Endodermal cell (in vitro differentiated cells): ENCODE data around the gene CIP2A. TPM values are rescaled to one million over a fixed set of nuclear protein-coding genes. Genes with fewer than 3 reads are reported as not detected.

Source experiments
- DNase-seq: peaks from one replicate; pipeline ENCODE4 v3.0.0-alpha.2; 2017
- H3K27ac ChIP-seq: 2 replicates; pipeline ENCODE4 v1.5.1; 2013; ENCODE audit warnings: mild to moderate bottlenecking, low read depth, low read length, moderate library complexity
- H3K27me3 ChIP-seq: 2 replicates; pipeline ENCODE4 v1.6.1; 2013; ENCODE audit warnings: mild to moderate bottlenecking, low read length, moderate library complexity; ENCODE audit not compliant: insufficient read depth, control insufficient read depth, poor library complexity, severe bottlenecking
- H3K36me3 ChIP-seq: 2 replicates; pipeline ENCODE4 v1.7.0; 2013; ENCODE audit warnings: mild to moderate bottlenecking, low read length, moderate library complexity; ENCODE audit not compliant: control insufficient read depth, insufficient read depth
- H3K4me1 ChIP-seq: one replicate; pipeline ENCODE4 v1.7.0; 2013; ENCODE audit warnings: low read length; ENCODE audit not compliant: control insufficient read depth, insufficient read depth
- H3K4me3 ChIP-seq: 2 replicates; pipeline ENCODE4 v1.5.1; 2013; ENCODE audit warnings: mild to moderate bottlenecking, low read length, moderate library complexity
- H3K9ac ChIP-seq: 2 replicates; pipeline ENCODE4 v1.6.1; 2013; ENCODE audit warnings: mild to moderate bottlenecking, low read length, moderate library complexity; ENCODE audit not compliant: poor library complexity, severe bottlenecking; ENCODE audit errors: extremely low read depth
- H3K9me3 ChIP-seq: 2 replicates; pipeline ENCODE4 v1.6.1; 2013; ENCODE audit warnings: mild to moderate bottlenecking, low read length, moderate library complexity; ENCODE audit not compliant: control insufficient read depth
- H3K27ac Mint-ChIP-seq: 2 replicates; pipeline ENCODE4 v1.8.0; 2020; ENCODE audit warnings: mixed read lengths
- H3K27me3 Mint-ChIP-seq: 2 replicates; pipeline ENCODE4 v1.8.0; 2021; ENCODE audit warnings: mild to moderate bottlenecking, mixed read lengths; ENCODE audit not compliant: insufficient read depth
- H3K36me3 Mint-ChIP-seq: 2 replicates; pipeline ENCODE4 v1.8.0; 2020; ENCODE audit warnings: low read depth, mixed read lengths
- H3K4me1 Mint-ChIP-seq: 2 replicates; pipeline ENCODE4 v1.8.0; 2020; ENCODE audit warnings: mixed read lengths
- H3K4me3 Mint-ChIP-seq: 2 replicates; pipeline ENCODE4 v1.8.0; 2020; ENCODE audit warnings: mild to moderate bottlenecking, moderate library complexity, mixed read lengths
- H3K9me3 Mint-ChIP-seq: 2 replicates; pipeline ENCODE4 v1.8.0; 2020; ENCODE audit warnings: mild to moderate bottlenecking, mixed read lengths
- WGBS, 2 experiments: methylation state at CpG; one replicate each; pipeline versions ENCODE4 v1.1.5 to v1.1.7; 2013; ENCODE audit warnings: missing lambda C conversion rate in 2 of 2, mixed read lengths in 1 of 2; ENCODE audit not compliant: insufficient coverage in 1 of 2, insufficient read length in 1 of 2; 5-methylcytosine and 5-hydroxymethylcytosine counted together
- total RNA-seq, 2 donors: library from RNA; stranded (reverse); fragmentation: NEBNext Ultra II Directional in 1 of 2; extraction: Animal tissue kit (Norgen Biotek cat#: 25700) in 1 of 2; gene quantifications; 2 replicates in 1 of 2; 3 replicates in 1 of 2; pipeline ENCODE4 v1.2.1, GENCODE V29; 2021
- TF ChIP-seq, protein P1 (sequence below): fragments of 200-600 bp; sonication (generic); conservative IDR thresholded peaks from 2 replicates; pipeline ENCODE4 v1.5.0; 2021; ENCODE audit warnings: antibody characterized with exemption, mild to moderate bottlenecking

CIP2A gene
- total RNA-seq, 2 donors from 2014 or later, result 30.3 to 43.6 TPM

DNA sequence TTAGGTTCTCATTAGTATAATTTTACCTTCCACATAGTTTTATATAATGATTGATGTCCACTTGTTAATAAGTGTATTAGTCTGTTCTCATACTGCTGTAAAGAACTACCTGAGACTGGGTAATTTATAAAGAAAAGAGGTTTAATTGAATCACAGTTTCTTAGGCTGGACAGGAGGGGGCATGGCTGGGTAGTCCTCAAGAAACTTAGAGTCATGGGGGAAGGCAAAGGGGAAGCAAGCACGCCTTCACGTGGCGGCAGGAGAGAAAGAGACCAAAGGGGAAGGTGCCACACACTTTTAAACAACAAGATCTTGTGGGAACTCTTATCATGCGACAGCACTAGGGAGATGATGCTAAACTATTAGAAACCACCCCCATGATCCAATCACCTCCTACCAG is 19.5 kb upstream of the CIP2A start:
- no peaks in the 10 kb centered on the region for H3K27me3 ChIP-seq
- TF ChIP-seq, protein P1, sequence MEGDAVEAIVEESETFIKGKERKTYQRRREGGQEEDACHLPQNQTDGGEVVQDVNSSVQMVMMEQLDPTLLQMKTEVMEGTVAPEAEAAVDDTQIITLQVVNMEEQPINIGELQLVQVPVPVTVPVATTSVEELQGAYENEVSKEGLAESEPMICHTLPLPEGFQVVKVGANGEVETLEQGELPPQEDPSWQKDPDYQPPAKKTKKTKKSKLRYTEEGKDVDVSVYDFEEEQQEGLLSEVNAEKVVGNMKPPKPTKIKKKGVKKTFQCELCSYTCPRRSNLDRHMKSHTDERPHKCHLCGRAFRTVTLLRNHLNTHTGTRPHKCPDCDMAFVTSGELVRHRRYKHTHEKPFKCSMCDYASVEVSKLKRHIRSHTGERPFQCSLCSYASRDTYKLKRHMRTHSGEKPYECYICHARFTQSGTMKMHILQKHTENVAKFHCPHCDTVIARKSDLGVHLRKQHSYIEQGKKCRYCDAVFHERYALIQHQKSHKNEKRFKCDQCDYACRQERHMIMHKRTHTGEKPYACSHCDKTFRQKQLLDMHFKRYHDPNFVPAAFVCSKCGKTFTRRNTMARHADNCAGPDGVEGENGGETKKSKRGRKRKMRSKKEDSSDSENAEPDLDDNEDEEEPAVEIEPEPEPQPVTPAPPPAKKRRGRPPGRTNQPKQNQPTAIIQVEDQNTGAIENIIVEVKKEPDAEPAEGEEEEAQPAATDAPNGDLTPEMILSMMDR, result peak; percentile 70
- Mint-ChIP-seq H3K27ac (no peak overlapping the region), H3K36me3 (peaks cover 7% of the 10 kb centered on the region), H3K9me3 (no peaks in the 10 kb centered on the region), H3K27me3 (no peaks in the 10 kb centered on the region), H3K4me3 (no peak overlapping the region), H3K4me1 (peaks cover 8% of the 10 kb centered on the region)
- no peak overlapping the region for H3K9ac ChIP-seq
- peaks cover 22% of the 10 kb centered on the region for H3K36me3 ChIP-seq
- 60 to 78% methylated on average over 3 to 4 of the region's 4 CpGs for WGBS, 2 experiments
- DNase-seq, result peak; percentile 77
- H3K4me1 ChIP-seq, result peaks cover 4% of the 10 kb centered on the region
- H3K27ac ChIP-seq, result no peak overlapping the region
- H3K9me3 ChIP-seq, result no peaks in the 10 kb centered on the region
- H3K4me3 ChIP-seq, result no peak overlapping the region

DNA sequence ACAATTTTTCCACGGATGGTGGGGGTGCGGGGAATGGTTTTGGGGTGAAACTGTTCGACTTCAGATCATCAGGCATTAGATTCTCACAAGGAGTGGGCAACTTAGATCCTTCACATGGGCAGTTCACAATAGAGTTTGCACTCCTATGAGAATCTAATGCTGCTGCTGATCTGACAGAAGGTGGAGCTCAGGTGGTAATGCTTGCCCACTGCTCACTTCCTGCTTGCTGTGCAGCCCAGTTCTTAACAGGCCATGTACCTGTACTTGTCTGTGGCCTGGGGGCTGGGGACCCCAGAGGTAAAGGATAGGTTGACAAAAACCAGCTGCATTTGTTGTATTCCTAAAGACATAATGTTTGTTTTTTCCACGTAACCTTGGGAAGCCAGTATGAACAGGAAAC is 16.3 kb upstream of the CIP2A start:
- Histone ChIP-seq H3K36me3 (peaks cover 8% of the 10 kb centered on the region), H3K27ac (no peak overlapping the region), H3K4me3 (no peak overlapping the region), H3K4me1 (peaks cover 18% of the 10 kb centered on the region), H3K9ac (no peak overlapping the region), H3K27me3 (no peaks in the 10 kb centered on the region), H3K9me3 (peaks cover 16% of the 10 kb centered on the region)
- DNase-seq, result no peak
- Mint-ChIP-seq H3K4me3 (no peak overlapping the region), H3K36me3 (peaks cover 18% of the 10 kb centered on the region), H3K27ac (no peak overlapping the region), H3K9me3 (peaks cover 13% of the 10 kb centered on the region), H3K27me3 (no peaks in the 10 kb centered on the region), H3K4me1 (peaks cover 24% of the 10 kb centered on the region)
- 87 to 95% methylated on average over 4 of the region's 4 CpGs for WGBS, 2 experiments
- TF ChIP-seq, protein P1, result no peak

DNA sequence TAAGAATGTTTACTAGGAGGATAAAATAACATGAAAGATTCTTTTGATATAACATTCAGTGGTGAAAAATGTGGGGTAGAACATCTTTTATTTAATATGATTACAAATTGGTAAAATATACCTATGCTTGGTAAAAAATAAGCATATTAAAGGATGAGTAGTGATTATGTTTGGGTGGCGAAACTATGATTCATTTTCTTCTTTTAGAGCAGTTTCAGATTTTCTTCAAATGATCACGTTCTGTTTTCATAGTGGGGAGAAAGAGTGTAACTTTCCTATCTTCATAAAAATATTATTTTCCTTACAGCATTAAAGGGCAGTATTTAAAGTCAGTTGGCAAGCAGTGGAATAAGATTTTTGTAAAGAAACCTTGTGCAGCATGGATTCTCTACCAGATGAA is 15.8 kb upstream of the CIP2A start:
- TF ChIP-seq, protein P1, result no peak
- H3K27ac ChIP-seq, result no peak overlapping the region
- DNase-seq, result no peak
- Mint-ChIP-seq H3K27me3 (no peaks in the 10 kb centered on the region), H3K27ac (no peak overlapping the region), H3K36me3 (peaks cover 18% of the 10 kb centered on the region), H3K4me1 (peaks cover 24% of the 10 kb centered on the region), H3K4me3 (no peak overlapping the region), H3K9me3 (peaks cover 13% of the 10 kb centered on the region)
- 100% methylated on average over 1 of the region's 2 CpGs; no CpG with 5 or more reads in 1 of the 2 experiments for WGBS, 2 experiments
- peaks cover 4% of the 10 kb centered on the region for H3K36me3 ChIP-seq
- H3K9me3 ChIP-seq, result peaks cover 17% of the 10 kb centered on the region
- peaks cover 18% of the 10 kb centered on the region for H3K4me1 ChIP-seq
- no peak overlapping the region for H3K4me3 ChIP-seq
- H3K27me3 ChIP-seq, result no peaks in the 10 kb centered on the region
- no peak overlapping the region for H3K9ac ChIP-seq
